Ovary (tissue), 9 donors: ENCODE data around the gene ZMIZ2. TPM values are rescaled to one million over a fixed set of nuclear protein-coding genes. Genes with fewer than 3 reads are reported as not detected.

Source experiments
- DNase-seq, 5 donors: peaks; one replicate each; pipeline ENCODE4 v3.0.0-alpha.2; 2019 to 2020
- H3K27ac ChIP-seq, 2 donors: fragments of 200-600 bp; one replicate each; pipeline versions ENCODE4 v1.5.1 to v1.8.0; 2019 to 2022
- H3K27me3 ChIP-seq: fragments of 200-600 bp; one replicate; pipeline ENCODE4 v1.8.0; 2022
- H3K36me3 ChIP-seq: fragments of 200-600 bp; sonication (generic); one replicate; pipeline ENCODE4 v1.5.1; 2019
- H3K4me1 ChIP-seq: one replicate; pipeline ENCODE4 v1.8.1; 2013; ENCODE audit warnings: mild to moderate bottlenecking, moderate library complexity; ENCODE audit not compliant: insufficient read depth
- H3K4me3 ChIP-seq: fragments of 200-600 bp; sonication (generic); one replicate; pipeline ENCODE4 v1.5.1; 2017
- H3K9me3 ChIP-seq, 2 donors: fragments of 200-600 bp in 1 of 2; sonication (generic) in 1 of 2; one replicate each; pipeline versions ENCODE4 v1.5.1 to v1.8.1; 2013 to 2019; ENCODE audit warnings: mild to moderate bottlenecking in 1 of 2, moderate library complexity in 1 of 2
- CTCF ChIP-seq, 3 donors: fragments of 450-650 bp in 2 of 3; fragments of 200-600 bp in 1 of 3; IDR thresholded peaks; one replicate each; pipeline versions ENCODE4 v1.5.1 to v1.8.0; 2016 to 2022; ENCODE audit warnings: antibody characterized with exemption in 3 of 3, mild to moderate bottlenecking in 1 of 3
- EP300 ChIP-seq: sonication (generic); formaldehyde crosslinking; IDR thresholded peaks from one replicate; pipeline ENCODE4 v1.6.1; 2017; ENCODE audit warnings: antibody characterized with exemption
- POLR2A ChIP-seq: fragments of 450-650 bp; IDR thresholded peaks from one replicate; pipeline ENCODE4 v1.6.1; 2017; ENCODE audit warnings: antibody characterized with exemption, mild to moderate bottlenecking, moderate library complexity
- WGBS, 3 donors: extraction: QIAGEN DNeasy Blood & Tissue Kit in 1 of 3; methylation state at CpG; one replicate each; pipeline versions ENCODE4 v1.1.5 to v1.1.7; 2013 to 2017; 5-methylcytosine and 5-hydroxymethylcytosine counted together
- intact Hi-C, 4 donors: fragments of 100-400 bp; cut with DNase I; formaldehyde crosslinking; loops; one replicate each; pipeline versions ENCODE4 v1.11.0 to v1.15.1; 2022 to 2023
- polyA plus RNA-seq, 2 donors: library from polyadenylated mRNA; stranded (reverse); fragments of 200-250 nt in 1 of 2; fragments of 350-450 nt in 1 of 2; fragmentation: Illumina TruSeq in 1 of 2; extraction: RNeasy Lipid Tissue Mini Kit (QIAGEN cat#74804) in 1 of 2; gene quantifications; one replicate each; pipeline ENCODE4 v1.2.3, GENCODE V29; 2013 to 2014
- total RNA-seq, 7 donors: library from RNA; depleted of rRNA in 2 of 7; stranded (reverse); fragments of >200 nt in 2 of 7; fragmentation: NEBNext Ultra II Directional in 3 of 7; extraction: Animal tissue kit (Norgen Biotek cat#: 25700) in 3 of 7; gene quantifications; one replicate each; pipeline versions ENCODE4 v1.1.0 to v1.2.4, GENCODE V29; 2016 to 2023
- donor health status: DM: no; HTN: no; CAD: no; lungs with moderate emphysema.
- donor health status: DM: no; HTN: no; CAD: no.
- donor health status: Bipolar disorder and iron deficiency.
- donor health status: DM: yes; HTN: yes; CAD: no.
- donor health status: DM: no; HTN: no; CAD: no.
- donor health status: DM: yes; HTN: yes; CAD: no.

The ZMIZ2 gene
- total and polyA plus RNA-seq, 9 donors, result 12.7 to 85.5 (median 68.5) TPM

- Histone ChIP-seq H3K27ac (no peak overlapping the region), H3K4me3 (no peak overlapping the region), H3K27me3 (no peaks in the 10 kb centered on the region), H3K36me3 (no peaks in the 10 kb centered on the region), H3K9me3 (no peaks in the 10 kb centered on the region), H3K4me1 (no peaks in the 10 kb centered on the region)
- no peak for DNase-seq
- 58 to 72% (median 67%) methylated on average over 5 of the region's 5 CpGs for WGBS, 3 donors
- intact Hi-C loops, result no loop called here
- TF ChIP-seq POLR2A, result no peak
- no peak for TF ChIP-seq EP300
- TF ChIP-seq CTCF (IDR thresholded peaks at IDR 0.05), result no peak
Observed at GRCh38 chr7:44733708-44734481, 14.8 kb upstream of the ZMIZ2 start.

GRCh38 chr7:44735403-44736165 lies 13.1 kb upstream of the ZMIZ2 start:
- Histone ChIP-seq H3K27ac (no peak overlapping the region), H3K36me3 (no peaks in the 10 kb centered on the region), H3K4me3 (no peak overlapping the region), H3K4me1 (no peaks in the 10 kb centered on the region), H3K9me3 (no peaks in the 10 kb centered on the region), H3K27me3 (no peaks in the 10 kb centered on the region)
- intact Hi-C loops, result no loop called here
- WGBS, 3 donors, result 76 to 83% (median 79%) methylated on average over 5 of the region's 5 CpGs
- no peak for DNase-seq
- TF ChIP-seq CTCF (IDR thresholded peaks at IDR 0.05), result no peak
- TF ChIP-seq POLR2A, result no peak
- no peak for TF ChIP-seq EP300

GRCh38 chr7:44736896-44737295 lies 11.8 kb upstream of the ZMIZ2 start:
- Histone ChIP-seq H3K27ac (no peak overlapping the region), H3K36me3 (no peaks in the 10 kb centered on the region), H3K4me3 (no peak overlapping the region), H3K4me1 (no peaks in the 10 kb centered on the region), H3K9me3 (no peaks in the 10 kb centered on the region), H3K27me3 (no peaks in the 10 kb centered on the region)
- DNase-seq, result no peak
- WGBS, 3 donors, result 77 to 88% (median 84%) methylated on average over 3 of the region's 3 CpGs
- TF ChIP-seq POLR2A (no peak), CTCF (IDR thresholded peaks at IDR 0.05) (no peak), EP300 (no peak)
- intact Hi-C loops, result no loop called here

GRCh38 chr7:44738051-44738723 lies 10.5 kb upstream of the ZMIZ2 start:
- TF ChIP-seq EP300 (no peak), POLR2A (no peak), CTCF (IDR thresholded peaks at IDR 0.05) (no peak)
- intact Hi-C loops, result no loop called here
- H3K4me3 ChIP-seq, result no peak overlapping the region
- H3K27ac ChIP-seq, result no peak overlapping the region
- H3K4me1 ChIP-seq, result no peaks in the 10 kb centered on the region
- H3K9me3 ChIP-seq, result no peaks in the 10 kb centered on the region
- DNase-seq, result no peak
- 74 to 78% (median 75%) methylated on average over 4 of the region's 4 CpGs for WGBS, 3 donors
- H3K27me3 ChIP-seq, result no peaks in the 10 kb centered on the region
- H3K36me3 ChIP-seq, result no peaks in the 10 kb centered on the region
